Activated T-helper 1 cell treated with Interleukin-2 at 50 U/mL for 16 hours (primary cell): ENCODE data around the gene SLC36A2.
"Not testable (repeated sequence)": the region's sequence is repeated elsewhere in the genome, so short reads cannot be mapped to it uniquely, and the experiment has no call there.

ENCODE experiments used
- DNase-seq: peaks from one replicate; pipeline ENCODE4 v3.0.0-alpha.2; 2020; ENCODE audit warnings: low read depth

Gene SLC36A2

DNA sequence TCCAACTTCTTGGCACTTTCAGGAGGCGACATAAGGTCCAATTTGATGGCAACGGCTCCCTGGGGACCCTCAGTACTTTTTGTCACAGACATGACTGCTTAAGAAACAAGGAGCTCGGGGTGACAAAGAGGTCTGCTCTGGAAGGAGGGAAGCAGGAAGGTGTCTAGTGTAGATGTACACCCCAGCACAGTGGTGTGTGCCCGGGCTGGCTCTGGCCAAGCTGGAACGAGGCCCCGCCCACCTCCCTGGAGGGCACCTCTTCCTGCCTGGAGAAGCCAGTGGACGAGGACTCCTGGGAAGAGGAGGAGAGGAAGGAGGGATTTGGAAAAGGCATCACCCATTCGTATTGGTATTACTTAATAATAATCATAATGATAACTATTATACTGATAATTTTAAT is at the start of gene SLC36A2:
TSS of gene SLC36A2 (minus strand) at position 191 of the 400 bp plus-strand sequence. CDS start at position 92, 99 bp downstream.
- DNase-seq: no peak

- no peak for DNase-seq
Measured at GRCh38 chr5:151388960-151389359, 41.6 kb upstream of the SLC36A2 start.

GRCh38 chr5:151384106-151384505 is 36.7 kb upstream of the SLC36A2 start:
- no peak for DNase-seq

DNA sequence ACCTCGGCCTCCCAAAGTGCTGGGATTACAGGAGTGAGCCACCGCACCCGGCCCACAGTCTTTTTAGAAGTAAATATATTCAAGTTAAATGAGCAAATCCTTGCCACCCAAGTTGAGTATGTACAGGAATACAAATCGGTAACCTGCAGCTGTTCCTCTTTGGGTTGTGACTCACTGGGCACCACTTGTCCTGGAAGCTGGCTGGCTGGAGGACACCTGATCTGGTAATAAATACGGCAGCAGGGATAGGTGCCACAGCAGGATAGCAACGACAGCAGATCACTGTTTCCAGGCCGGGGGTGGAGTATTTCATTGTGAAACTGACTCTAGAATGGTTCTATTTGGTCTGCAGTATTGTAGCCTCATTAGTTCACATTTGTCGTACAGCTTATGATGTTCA is 35.7 kb upstream of the SLC36A2 start:
- no peak for DNase-seq

GRCh38 chr5:151382576-151382975 is 35.2 kb upstream of the SLC36A2 start:
- no peak for DNase-seq

- no peak for DNase-seq
Measured at GRCh38 chr5:151381899-151382298, 34.5 kb upstream of the SLC36A2 start.

GRCh38 chr5:151378616-151379015 is 31.3 kb upstream of the SLC36A2 start:
- DNase-seq: no peak

DNA sequence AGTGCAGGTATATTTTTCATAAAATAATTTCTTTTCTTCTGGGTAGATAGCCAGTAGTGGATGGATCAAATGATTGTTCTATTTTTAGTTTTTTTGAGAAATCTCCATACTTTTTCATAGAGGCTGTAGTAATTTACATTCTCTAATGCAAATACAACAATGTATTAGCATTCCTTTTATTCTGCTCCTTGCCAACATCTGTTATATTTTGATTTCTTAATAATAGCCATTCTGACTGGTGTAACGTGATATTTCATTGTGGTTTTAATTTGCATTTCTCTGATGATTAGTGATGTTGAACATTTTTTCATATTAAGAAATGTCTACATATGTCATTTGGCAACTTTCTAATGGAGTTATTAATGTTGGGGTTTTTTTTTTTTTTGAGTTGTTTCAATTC is 27.2 kb upstream of the SLC36A2 start:
- no peak for DNase-seq

GRCh38 chr5:151367038-151367437 is 19.7 kb upstream of the SLC36A2 start:
- not testable (repeated sequence) for DNase-seq

GRCh38 chr5:151363673-151364072 is 16.3 kb upstream of the SLC36A2 start:
- no peak for DNase-seq

DNA sequence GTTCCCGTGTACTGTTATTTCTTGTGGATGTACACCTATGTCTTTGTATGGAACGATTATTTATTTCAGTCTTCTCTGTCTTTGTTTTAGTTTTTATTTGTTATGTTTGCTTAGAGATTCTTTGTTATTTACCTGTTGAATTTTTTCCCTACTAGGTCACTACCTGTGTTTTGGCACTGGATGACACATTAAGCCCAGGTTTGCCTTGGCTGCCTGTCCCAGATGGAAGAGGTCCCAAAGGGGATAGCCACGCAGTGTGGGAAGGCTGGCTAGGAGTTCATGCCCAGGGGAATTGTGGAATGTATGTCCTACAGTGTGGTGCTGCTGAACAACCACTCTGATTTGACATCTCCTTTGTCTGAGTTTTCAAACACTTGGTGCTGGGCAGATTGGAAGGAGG is 15.6 kb upstream of the SLC36A2 start:
- DNase-seq: no peak

GRCh38 chr5:151359391-151359790 is 12.0 kb upstream of the SLC36A2 start:
- no peak for DNase-seq

DNA sequence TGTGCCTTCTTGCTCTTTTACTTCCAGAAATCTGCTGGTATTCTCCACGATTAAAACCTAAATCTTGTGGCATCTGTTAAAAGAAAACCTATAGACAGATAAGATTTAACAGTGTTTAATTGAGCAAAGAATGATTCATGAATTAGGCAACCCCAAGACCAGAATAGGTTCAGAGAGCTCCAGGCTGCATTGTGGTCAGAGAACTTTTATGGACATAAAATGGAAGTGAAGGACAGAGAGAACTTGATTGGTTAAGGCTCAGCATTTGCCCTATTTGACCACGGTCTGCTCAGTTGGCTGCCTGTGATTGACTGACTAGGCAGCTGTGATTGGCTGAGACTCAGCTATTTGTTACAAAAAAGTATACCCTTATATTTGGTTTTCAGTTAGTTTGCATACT is 10.4 kb upstream of the SLC36A2 start:
- DNase-seq: no peak

GRCh38 chr5:151357097-151357496 is 9.7 kb upstream of the SLC36A2 start:
- no peak for DNase-seq

DNA sequence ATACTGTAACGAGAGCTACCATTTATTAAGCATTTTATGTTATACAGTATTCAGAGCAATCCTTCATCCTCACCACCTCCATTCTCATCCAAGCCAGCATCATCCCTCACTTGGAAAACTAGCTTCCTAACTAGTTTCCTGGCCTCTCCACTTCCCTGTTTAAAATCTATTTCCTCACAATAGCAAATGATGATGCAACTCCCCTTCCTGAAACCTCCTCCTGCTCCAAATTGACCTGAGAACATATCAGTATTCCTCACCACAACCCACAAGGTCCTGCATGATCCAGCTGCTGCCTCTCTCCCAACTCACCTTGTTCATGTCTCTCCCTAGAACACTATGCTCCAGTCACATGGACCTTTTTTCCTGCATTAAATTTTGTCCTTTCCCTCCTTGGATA is 4.3 kb upstream of the SLC36A2 start:
- DNase-seq: no peak

GRCh38 chr5:151348789-151349188 is 1.4 kb upstream of the SLC36A2 start:
- DNase-seq: no peak

DNA sequence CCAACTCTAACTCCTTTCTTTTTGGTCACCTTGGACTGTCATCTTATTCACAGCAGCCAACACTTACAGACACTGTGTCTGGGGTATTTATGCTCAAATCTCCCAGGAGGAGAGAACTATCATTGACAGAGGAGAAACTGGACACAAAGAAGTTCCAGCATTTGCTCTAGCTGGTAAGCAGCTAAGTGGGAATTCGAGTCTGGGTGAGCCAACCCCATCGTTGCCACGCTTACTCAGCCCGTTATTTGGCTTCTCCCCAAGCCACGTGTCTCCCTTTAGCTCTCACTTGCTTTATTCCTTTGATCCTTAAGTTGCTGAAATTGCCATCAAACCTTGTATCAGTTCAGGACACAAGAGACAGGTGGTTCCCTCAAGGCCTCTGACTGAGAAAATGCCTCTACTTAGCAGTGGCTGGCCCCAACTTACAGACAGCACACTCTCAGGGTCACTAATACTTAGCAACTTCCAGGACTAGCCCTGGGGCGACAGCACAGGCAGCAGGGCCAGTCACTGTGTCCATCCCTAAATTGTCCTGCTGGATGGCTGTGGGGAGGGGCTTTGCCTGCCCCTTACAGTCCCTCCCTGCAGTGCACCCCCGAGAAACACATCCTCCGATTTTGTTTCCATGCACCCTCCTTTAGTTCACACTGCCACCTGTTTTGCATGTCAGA is 1.4 kb downstream of the SLC36A2 start:
- DNase-seq: no peak

- no peak for DNase-seq
Measured at GRCh38 chr5:151345187-151345807, 2.1 kb downstream of the SLC36A2 start.

GRCh38 chr5:151344088-151344487 is 3.3 kb downstream of the SLC36A2 start:
- DNase-seq: no peak

- no peak for DNase-seq
Measured at GRCh38 chr5:151340004-151340403, 7.4 kb downstream of the SLC36A2 start.

DNA sequence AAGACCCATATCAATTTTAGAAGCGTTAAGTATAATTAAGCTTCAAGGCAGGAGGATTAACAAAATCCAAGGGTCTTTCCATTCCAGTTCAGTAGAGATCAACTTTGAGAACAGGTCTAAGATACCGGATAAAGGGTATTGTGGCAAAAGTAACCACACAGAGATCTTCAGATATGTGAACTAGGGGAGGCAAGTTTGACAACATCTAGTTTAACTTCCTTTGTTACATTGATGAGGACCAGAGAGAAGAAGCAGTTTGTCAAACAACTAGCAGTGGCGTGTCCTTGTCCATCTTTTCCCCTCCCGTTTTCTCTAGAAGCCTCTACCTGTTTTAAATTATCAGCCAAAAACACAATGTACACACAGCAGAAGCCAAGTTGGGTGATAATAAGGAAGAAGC is 8.6 kb downstream of the SLC36A2 start:
- no peak for DNase-seq

DNA sequence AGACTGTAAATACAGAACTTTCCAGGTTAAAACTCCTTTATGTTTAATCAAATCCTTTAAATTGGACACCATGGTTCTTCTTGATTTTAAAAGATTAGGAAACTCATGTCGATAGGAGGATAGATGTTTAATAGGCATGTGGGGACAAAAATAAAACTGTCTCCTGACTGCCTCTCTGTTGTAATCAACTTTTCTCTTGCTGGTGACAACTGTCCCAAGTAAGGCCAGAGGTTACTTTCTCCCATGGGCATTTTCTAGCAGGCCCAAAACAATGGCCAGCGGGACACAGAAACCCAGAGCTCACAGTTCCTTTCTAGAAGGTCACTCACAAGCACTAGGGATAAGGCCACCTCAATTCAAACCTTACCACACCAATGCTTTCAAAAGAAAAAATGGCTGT is 14.5 kb downstream of the SLC36A2 start:
- DNase-seq: no peak

DNA sequence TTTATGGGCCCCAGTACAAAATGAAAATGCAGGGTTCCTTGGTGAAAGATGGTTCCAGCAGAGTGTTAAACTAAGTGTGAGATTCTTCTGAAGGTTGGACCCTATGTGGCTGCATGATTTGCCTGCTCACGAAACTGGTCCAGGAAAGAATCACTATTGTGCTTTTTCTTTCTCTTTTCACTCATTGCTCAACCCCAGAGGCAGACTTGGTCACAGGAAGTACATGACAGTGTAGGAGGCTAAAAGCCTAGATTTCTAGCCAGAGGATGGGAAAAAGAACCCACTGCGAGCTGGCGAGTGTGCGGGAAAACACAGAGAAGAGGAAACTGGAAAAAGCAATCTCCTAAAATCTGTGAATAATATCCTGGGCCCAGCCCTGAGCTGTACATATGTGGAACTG is 18.6 kb downstream of the SLC36A2 start:
- DNase-seq: no peak

GRCh38 chr5:151327585-151327984 is 19.8 kb downstream of the SLC36A2 start:
- DNase-seq: no peak
